Spleen (tissue), 7 donors: Measurements from ENCODE around the gene APBB2.

Source experiments
- CTCF ChIP-seq, 11 experiments: fragments of 200-600 bp in 7 of 11; fragments of 450-650 bp in 4 of 11; sonication (generic) in 4 of 11; IDR thresholded peaks in 8 of 11; conservative IDR thresholded peaks in 3 of 11; 1 replicate in 7 of 11; 2 replicates in 4 of 11; pipeline versions ENCODE4 v1.4.0 to v1.8.0; 2016 to 2021; ENCODE audit warnings: antibody characterized with exemption in 11 of 11, inconsistent platforms in 4 of 11, mild to moderate bottlenecking in 1 of 11
- POLR2A ChIP-seq, 3 donors: fragments of 450-650 bp; IDR thresholded peaks; one replicate each; pipeline ENCODE4 v1.5.1; 2017; ENCODE audit warnings: antibody characterized with exemption in 3 of 3, mild to moderate bottlenecking in 1 of 3
- POLR2AphosphoS5 ChIP-seq, 3 donors: sonication (generic); formaldehyde crosslinking; IDR thresholded peaks; one replicate each; pipeline ENCODE4 v1.5.1; 2017; ENCODE audit warnings: antibody characterized with exemption in 3 of 3
- donor health status: DM: no; HTN: no; CAD: no; lungs with moderate emphysema.
- donor health status: DM: no; HTN: no; CAD: no.
- donor health status: DM: no; HTN: no; CAD: no.

GRCh38 chr4:40832175-40832574 is 382.2 kb downstream of the APBB2 start:
- TF ChIP-seq CTCF (IDR thresholded peaks at IDR 0.05 in 8 of 11, conservative IDR thresholded peaks at IDR 0.05 in 3 of 11) = no peak
- TF ChIP-seq POLR2A (IDR thresholded peaks at IDR 0.05) = no peak
- TF ChIP-seq POLR2AphosphoS5 (IDR thresholded peaks at IDR 0.05) = no peak
